Immature natural killer cell (primary cell): ENCODE data around the gene IL1RN. TPM values are rescaled to one million over a fixed set of nuclear protein-coding genes. Genes with fewer than 3 reads are reported as not detected.

Experiments
- DNase-seq, 3 donors: peaks; one replicate each; pipeline ENCODE4 v3.0.0; 2022; ENCODE audit warnings: mixed read lengths in 1 of 3
- H3K27ac Mint-ChIP-seq, 6 donors: one replicate each; pipeline ENCODE4 v1.8.0; 2020; ENCODE audit warnings: mixed read lengths in 6 of 6, mild to moderate bottlenecking in 5 of 6, inconsistent platforms in 4 of 6, moderate library complexity in 3 of 6
- H3K27me3 Mint-ChIP-seq, 3 donors: one replicate each; pipeline ENCODE4 v1.8.0; 2020 to 2021; ENCODE audit warnings: low read depth in 3 of 3, mild to moderate bottlenecking in 3 of 3, mixed read lengths in 3 of 3, moderate library complexity in 3 of 3, inconsistent platforms in 1 of 3
- H3K36me3 Mint-ChIP-seq, 3 donors: one replicate each; pipeline ENCODE4 v1.8.0; 2020; ENCODE audit warnings: mixed read lengths in 3 of 3, inconsistent platforms in 2 of 3, mild to moderate bottlenecking in 2 of 3
- H3K4me1 Mint-ChIP-seq, 2 donors: one replicate each; pipeline ENCODE4 v1.8.0; 2020; ENCODE audit warnings: inconsistent platforms in 2 of 2, mild to moderate bottlenecking in 2 of 2, mixed read lengths in 2 of 2, moderate library complexity in 1 of 2
- H3K4me3 Mint-ChIP-seq, 5 donors: one replicate each; pipeline ENCODE4 v1.8.0; 2020; ENCODE audit warnings: mild to moderate bottlenecking in 5 of 5, mixed read lengths in 5 of 5, inconsistent platforms in 3 of 5, moderate library complexity in 3 of 5
- H3K9me3 Mint-ChIP-seq, 6 donors: one replicate each; pipeline ENCODE4 v1.8.0; 2020; ENCODE audit warnings: mild to moderate bottlenecking in 6 of 6, mixed read lengths in 6 of 6, inconsistent platforms in 4 of 6, moderate library complexity in 3 of 6
- polyA plus RNA-seq, 3 donors: library from polyadenylated mRNA; unstranded; fragments of 300-500 nt; fragmentation: Illumina TruSeq; gene quantifications; one replicate each; pipeline ENCODE4 v1.2.3, GENCODE V29; 2021

The IL1RN gene
- polyA plus RNA-seq, 3 donors from 2014 or later = 0.44 to 2.3 (median 1.9) TPM

DNA sequence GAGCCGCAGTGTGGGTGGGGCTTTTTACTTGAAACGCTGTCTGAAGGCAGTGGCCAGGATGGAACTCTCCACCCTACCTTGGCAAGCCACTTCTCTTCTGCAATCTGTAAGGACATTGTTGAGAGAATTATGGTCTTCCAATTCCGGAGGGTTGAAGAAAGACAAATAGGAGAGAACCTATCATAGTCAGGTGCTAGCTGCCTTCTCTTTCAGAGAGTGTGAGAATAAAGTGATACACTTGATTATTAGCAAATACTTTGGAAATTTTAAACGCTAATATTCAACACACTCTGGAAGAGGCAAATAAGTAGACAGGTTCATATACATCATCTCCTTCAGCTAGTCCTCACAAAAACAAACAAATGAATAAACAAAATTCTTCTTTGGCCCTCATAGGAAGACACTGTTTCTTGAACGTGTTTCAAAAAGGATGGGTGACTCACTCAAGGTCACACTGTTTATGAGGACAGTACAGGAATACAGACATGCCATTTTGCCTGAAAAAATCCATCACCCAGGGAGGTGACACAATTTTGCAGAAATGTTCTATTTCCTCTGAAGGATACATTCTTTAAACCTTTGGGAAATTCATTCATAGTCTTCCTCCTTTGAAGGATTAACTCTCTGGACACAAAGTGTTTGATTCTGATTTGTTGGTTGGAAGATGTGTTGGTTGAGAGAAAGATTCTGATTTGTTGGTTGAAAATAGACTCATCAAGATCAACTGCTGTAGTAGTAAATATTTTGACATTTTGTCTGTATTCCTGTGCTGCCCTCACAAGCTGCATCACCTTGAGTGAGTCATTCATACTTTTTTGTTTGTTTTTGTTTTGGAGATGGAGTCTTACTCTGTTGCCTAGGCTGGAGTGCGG, 2.2 kb upstream of the IL1RN start:
- Mint-ChIP-seq H3K27ac (no peak overlapping the region), H3K27me3 (peaks cover 2 to 11% (median 5%) of the 10 kb centered on the region in 3 donors), H3K4me3 (no peak overlapping the region), H3K4me1 (peaks cover 18 to 20% of the 10 kb centered on the region in 2 donors), H3K36me3 (no peaks in the 10 kb centered on the region), H3K9me3 (no peaks in the 10 kb centered on the region)
- DNase-seq = no peak

DNA sequence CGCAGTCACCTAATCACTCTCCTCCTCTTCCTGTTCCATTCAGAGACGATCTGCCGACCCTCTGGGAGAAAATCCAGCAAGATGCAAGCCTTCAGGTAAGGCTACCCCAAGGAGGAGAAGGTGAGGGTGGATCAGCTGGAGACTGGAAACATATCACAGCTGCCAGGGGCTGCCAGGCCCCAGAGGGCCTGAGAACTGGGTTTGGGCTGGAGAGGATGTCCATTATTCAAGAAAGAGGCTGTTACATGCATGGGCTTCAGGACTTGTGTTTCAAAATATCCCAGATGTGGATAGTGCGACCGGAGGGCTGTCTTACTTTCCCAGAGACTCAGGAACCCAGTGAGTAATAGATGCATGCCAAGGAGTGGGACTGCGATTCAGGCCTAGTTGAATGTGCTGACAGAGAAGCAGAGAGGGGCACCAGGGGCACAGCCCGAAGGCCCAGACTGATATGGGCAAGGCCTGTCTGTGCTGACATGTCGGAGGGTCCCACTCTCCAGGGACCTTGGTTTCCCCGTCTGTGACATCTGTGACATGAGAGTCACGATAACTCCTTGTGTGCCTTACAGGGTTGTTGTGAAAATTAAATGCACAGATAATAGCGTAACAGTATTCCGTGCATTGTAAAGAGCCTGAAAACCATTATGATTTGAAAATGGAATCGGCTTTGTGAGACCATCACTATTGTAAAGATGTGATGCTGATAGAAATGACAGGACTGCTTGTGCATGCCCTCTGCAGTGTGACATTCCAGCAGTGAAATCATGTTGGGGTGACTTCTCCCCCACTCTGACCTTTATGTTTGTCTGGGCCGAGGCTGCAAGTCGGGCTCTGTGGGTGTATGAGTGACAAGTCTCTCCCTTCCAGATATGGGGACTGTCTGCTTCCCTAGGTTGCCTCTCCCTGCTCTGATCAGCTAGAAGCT, 510 bp downstream of the IL1RN start:
- Mint-ChIP-seq H3K9me3 (no peaks in the 10 kb centered on the region), H3K4me1 (peaks cover 18 to 20% of the 10 kb centered on the region in 2 donors), H3K36me3 (no peaks in the 10 kb centered on the region), H3K27ac (peak overlapping the region in 2 of 6 donors; percentile 20 to 22), H3K27me3 (peaks cover 2 to 9% (median 5%) of the 10 kb centered on the region in 3 donors), H3K4me3 (no peak overlapping the region)
- DNase-seq = no peak

DNA sequence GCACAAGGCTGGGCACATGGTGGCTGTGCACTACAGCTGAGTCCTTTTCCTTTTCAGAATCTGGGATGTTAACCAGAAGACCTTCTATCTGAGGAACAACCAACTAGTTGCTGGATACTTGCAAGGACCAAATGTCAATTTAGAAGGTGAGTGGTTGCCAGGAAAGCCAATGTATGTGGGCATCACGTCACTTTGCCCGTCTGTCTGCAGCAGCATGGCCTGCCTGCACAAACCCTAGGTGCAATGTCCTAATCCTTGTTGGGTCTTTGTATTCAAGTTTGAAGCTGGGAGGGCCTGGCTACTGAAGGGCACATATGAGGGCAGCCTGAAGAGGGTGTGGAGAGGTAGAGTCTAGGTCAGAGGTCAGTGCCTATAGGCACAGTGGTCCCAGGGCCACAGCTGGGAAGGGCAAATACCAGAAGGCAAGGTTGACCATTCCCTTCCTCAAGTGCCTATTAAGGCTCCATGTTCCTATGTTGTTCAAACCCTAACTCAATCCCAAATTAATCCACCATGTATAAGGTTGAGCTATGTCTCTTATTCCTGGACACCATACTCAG, 2.2 kb downstream of the IL1RN start:
- Mint-ChIP-seq H3K27ac (no peak overlapping the region), H3K4me1 (peaks cover 9 to 10% of the 10 kb centered on the region in 2 donors), H3K4me3 (no peak overlapping the region), H3K27me3 (peaks cover 0 to 5% (median 0%) of the 10 kb centered on the region in 3 donors), H3K36me3 (no peaks in the 10 kb centered on the region), H3K9me3 (no peaks in the 10 kb centered on the region)
- DNase-seq = no peak

DNA sequence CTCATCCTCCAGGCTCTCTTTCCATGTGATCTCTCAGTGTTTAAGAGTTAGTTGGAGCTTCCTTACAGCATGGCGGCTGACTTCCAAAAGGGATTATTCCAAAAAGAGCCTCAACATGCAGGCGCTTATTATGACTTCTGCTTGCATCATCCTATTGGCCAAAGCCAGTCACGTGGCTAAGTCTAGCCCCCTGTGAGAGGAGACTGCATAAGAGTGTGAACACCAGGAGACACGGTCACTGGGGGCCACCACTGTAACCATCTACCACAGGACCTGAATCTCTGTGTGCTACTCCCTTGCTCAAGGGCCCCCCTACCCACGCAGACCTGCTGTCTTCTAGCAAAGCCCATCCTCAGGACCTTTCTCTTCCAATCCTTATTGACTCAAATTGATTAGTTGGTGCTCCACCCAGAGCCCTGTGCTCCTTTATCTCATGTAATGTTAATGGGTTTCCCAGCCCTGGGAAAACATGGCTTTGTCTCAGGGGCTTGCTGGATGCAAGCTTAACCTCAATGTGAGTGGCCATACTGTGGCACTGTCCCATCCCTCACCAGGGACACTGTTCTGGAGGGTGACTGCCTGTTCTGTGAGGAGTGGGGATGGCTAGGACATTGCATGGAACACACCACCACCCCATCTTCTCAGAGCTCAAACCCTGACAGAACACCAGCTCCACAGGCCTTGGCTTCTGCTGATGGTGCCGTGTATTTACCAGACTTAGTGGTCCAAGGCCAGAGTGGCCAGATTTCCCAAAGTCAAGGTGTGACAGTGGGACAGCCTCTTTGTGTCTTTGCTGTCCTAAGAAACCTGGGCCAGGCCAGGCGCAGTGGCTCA, 4.2 kb downstream of the IL1RN start:
- Mint-ChIP-seq H3K4me1 (peaks cover 7 to 9% of the 10 kb centered on the region in 2 donors), H3K27ac (no peak overlapping the region), H3K27me3 (peaks cover 0 to 5% (median 0%) of the 10 kb centered on the region in 3 donors), H3K4me3 (no peak overlapping the region), H3K36me3 (no peaks in the 10 kb centered on the region), H3K9me3 (no peaks in the 10 kb centered on the region)
- DNase-seq = no peak

DNA sequence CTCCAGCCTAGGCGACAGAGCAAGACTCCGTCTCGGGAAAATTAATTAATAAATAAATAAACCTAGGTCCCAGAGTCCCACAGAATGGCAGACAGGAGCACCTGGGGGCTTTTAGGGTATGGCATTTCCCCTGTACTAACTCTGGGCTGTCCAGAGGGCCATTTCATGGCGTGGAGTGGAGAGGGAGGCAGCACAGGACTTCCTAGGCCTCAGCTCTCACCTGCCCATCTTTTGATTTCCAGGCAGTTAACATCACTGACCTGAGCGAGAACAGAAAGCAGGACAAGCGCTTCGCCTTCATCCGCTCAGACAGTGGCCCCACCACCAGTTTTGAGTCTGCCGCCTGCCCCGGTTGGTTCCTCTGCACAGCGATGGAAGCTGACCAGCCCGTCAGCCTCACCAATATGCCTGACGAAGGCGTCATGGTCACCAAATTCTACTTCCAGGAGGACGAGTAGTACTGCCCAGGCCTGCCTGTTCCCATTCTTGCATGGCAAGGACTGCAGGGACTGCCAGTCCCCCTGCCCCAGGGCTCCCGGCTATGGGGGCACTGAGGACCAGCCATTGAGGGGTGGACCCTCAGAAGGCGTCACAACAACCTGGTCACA, 5.1 kb downstream of the IL1RN start:
- Mint-ChIP-seq H3K9me3 (no peaks in the 10 kb centered on the region), H3K36me3 (no peaks in the 10 kb centered on the region), H3K4me3 (no peak overlapping the region), H3K4me1 (peaks cover 3 to 6% of the 10 kb centered on the region in 2 donors), H3K27me3 (peaks cover 0 to 5% (median 0%) of the 10 kb centered on the region in 3 donors), H3K27ac (no peak overlapping the region)
- no peak for DNase-seq

DNA sequence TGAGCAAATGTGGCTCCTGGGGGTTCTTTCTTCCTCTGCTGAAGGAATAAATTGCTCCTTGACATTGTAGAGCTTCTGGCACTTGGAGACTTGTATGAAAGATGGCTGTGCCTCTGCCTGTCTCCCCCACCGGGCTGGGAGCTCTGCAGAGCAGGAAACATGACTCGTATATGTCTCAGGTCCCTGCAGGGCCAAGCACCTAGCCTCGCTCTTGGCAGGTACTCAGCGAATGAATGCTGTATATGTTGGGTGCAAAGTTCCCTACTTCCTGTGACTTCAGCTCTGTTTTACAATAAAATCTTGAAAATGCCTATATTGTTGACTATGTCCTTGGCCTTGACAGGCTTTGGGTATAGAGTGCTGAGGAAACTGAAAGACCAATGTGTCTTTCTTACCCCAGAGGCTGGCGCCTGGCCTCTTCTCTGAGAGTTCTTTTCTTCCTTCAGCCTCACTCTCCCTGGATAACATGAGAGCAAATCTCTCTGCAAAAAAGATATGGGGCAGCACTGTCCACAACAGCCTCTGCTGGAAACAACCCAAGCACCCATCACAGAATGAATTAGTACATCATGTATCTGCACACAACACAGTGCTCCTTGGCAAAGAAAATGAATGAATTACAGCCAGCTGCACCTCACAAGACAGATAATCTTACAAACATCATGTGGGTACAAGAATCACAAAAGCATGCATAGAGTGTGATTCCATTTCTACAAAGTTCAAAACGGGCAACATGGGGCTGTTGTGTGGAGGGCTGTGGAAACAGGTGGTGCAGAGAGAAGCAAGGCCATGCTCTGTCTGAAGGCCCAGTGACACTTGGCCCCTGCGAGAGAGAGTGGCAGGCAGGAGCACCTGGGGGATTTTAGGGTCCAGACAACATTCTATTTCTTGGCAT, 6.6 kb downstream of the IL1RN start:
- H3K9me3 Mint-ChIP-seq = no peaks in the 10 kb centered on the region
- H3K4me3 Mint-ChIP-seq = no peak overlapping the region
- no peaks in the 10 kb centered on the region for H3K36me3 Mint-ChIP-seq
- no peak overlapping the region for H3K27ac Mint-ChIP-seq
- H3K4me1 Mint-ChIP-seq = peaks cover 11 to 16% of the 10 kb centered on the region in 2 donors
- peaks cover 0 to 3% (median 0%) of the 10 kb centered on the region in 3 donors for H3K27me3 Mint-ChIP-seq
- DNase-seq = no peak

DNA sequence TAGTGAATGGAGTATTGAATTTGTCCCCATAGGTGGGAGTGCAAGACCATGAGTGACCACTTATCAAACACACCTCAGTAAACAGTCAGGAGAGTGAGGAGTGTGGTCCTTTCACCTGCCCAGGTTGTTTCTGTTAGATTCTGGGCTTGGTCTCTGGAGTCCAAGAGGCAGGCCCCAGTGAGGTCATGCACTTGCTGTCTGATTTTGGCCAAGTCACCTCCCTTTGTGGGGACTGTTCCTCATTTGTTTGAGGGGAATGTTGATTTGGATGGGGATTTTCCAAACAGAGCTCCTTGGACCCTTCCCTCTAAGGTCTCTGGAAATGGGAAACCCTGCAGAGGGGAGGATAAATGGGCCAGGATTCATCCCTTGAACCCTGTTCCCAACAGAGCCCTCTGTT, 7.3 kb downstream of the IL1RN start:
- H3K4me1 Mint-ChIP-seq = peaks cover 11 to 17% of the 10 kb centered on the region in 2 donors
- H3K27ac Mint-ChIP-seq = no peak overlapping the region
- H3K4me3 Mint-ChIP-seq = no peak overlapping the region
- no peaks in the 10 kb centered on the region for H3K36me3 Mint-ChIP-seq
- DNase-seq = no peak
- peaks cover 0 to 3% (median 0%) of the 10 kb centered on the region in 3 donors for H3K27me3 Mint-ChIP-seq
- H3K9me3 Mint-ChIP-seq = no peaks in the 10 kb centered on the region

DNA sequence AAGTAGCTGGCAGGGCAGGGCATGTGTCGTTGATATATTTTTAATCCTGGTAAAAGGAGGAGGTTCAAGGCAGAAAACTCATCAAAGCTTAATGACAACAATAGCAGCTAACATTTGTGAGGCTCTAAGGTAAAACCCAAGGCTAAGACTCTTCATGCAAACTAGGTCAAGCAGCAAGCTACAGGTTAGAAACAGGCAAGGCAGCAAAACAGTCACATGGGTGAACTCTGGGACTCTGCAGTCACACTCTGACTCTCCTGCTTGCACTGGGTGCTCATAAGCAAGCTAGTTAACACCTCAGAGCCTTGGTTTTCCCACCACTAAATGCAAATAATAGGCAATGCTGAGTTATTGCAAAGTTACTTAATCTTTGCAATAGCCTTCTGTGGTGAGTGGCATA, 7.9 kb downstream of the IL1RN start:
- Mint-ChIP-seq H3K27me3 (peaks cover 0 to 3% (median 0%) of the 10 kb centered on the region in 3 donors), H3K27ac (no peak overlapping the region), H3K4me3 (no peak overlapping the region), H3K36me3 (no peaks in the 10 kb centered on the region), H3K9me3 (no peaks in the 10 kb centered on the region), H3K4me1 (peaks cover 11 to 17% of the 10 kb centered on the region in 2 donors)
- DNase-seq = no peak

DNA sequence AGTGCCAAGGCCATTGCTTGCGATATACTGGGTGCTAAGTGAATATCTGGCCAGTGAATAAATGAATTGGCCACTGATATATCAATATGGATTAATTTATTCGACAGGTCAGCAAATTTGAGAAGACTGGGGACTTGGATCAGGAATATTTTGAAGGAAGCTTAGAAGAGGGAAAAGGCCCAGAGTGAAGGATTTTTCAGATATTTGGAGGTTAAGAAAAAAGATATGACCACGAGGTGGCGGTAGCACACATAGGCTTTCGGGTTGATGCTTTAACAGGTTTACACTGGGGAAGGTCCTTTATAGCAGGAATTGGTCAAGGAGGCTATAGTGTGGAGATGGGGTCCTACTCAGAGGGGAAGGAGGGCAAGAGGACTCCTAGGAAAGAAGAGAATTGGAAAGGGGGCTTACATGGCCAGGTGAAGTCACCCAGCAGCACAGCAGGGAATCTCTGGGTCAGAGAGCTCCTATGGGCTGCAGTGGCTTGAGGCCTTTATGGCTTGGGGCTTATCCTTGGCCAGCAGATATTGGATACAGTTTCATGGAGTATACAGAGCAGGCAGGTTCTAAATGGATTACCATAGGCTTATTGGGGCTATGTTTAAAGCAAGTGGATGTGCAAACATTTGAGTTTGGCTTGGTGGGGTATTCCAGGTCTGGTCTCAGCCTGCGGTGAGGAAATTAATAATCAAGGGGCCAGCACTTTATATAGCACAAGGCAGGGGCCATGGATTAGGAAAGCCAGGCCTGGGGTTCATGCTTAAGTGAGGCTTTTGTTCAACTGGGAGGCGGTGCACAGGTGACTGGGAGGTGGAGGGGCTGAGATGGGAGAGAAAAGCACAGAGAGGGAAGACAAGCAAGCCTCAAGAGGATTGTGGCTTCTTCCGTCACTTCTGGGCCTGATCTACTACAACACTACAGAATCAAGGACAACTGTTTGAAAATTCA, 9.7 kb downstream of the IL1RN start:
- no peaks in the 10 kb centered on the region for H3K9me3 Mint-ChIP-seq
- no peak overlapping the region for H3K27ac Mint-ChIP-seq
- H3K27me3 Mint-ChIP-seq = peaks cover 0 to 3% (median 0%) of the 10 kb centered on the region in 3 donors
- DNase-seq = peak; percentile 31 to 42 (median 39)
- peaks cover 11 to 17% of the 10 kb centered on the region in 2 donors for H3K4me1 Mint-ChIP-seq
- H3K36me3 Mint-ChIP-seq = no peaks in the 10 kb centered on the region
- H3K4me3 Mint-ChIP-seq = no peak overlapping the region

DNA sequence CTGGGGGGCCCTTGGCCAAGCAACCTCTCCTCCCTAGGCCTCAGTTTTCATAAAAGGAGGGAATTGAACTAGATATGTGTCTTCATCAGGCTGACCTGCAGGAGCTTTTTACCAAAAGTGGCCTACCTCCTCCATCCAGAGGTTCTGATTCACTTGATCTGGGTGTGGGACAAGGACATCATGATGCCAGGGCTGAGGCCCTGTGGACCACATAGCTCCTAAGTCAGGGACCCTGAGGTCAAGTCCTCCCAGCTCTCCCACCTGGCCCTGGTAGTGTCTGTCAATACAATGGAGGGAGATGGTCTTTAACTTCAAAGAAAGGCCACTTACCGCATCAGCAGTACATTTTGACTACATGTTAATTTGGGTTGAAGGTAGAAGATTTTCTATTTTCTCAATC, 10.4 kb downstream of the IL1RN start:
- no peak for DNase-seq
- Mint-ChIP-seq H3K4me3 (no peak overlapping the region), H3K27ac (peak overlapping the region in 1 of 6 donors; percentile 60), H3K4me1 (peaks cover 11 to 17% of the 10 kb centered on the region in 2 donors), H3K9me3 (no peaks in the 10 kb centered on the region), H3K27me3 (peaks cover 0 to 3% (median 0%) of the 10 kb centered on the region in 3 donors), H3K36me3 (no peaks in the 10 kb centered on the region)
